ENCODE measurements around the gene PCDHB6.
"Not testable (repeated sequence)": the region's sequence is repeated elsewhere in the genome, so short reads cannot be mapped to it uniquely, and the experiment has no call there.

The PCDHB6 gene

DNA sequence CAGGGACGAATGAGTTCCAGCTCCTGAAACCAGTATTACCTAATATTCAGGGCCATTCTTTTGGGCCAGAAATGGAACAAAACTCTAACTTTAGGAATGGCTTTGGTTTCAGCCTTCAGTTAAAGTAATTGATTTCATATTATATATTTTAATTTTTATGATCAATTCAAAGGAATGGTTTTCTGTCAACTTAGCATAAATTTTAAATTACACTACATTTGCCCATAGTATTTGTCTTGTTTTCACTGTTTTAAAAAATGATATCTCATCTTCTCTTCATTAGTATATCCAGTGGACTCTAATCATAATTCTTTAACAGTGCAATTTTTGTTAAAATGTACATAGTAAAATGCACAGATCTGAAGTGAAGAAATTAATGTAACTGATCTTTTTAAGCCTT is 30.5 kb downstream of the PCDHB6 start:
- Histone ChIP-seq H3K4me3 (no peak overlapping the region), H3K9me3 (peaks cover 4 to 75% (median 68%) of the 10 kb centered on the region in 3 donors), H3K27ac (no peak overlapping the region), H3K27me3 (peaks cover 0 to 7% of the 10 kb centered on the region in 2 donors), H3K36me3 (peaks cover 0 to 18% (median 13%) of the 10 kb centered on the region in 3 donors), H3K4me1 (no peaks in the 10 kb centered on the region)
- intact Hi-C loops (cut with DNase I; ENCODE audit: low total_unique reads): no loop called here
- TF ChIP-seq, protein P1, sequence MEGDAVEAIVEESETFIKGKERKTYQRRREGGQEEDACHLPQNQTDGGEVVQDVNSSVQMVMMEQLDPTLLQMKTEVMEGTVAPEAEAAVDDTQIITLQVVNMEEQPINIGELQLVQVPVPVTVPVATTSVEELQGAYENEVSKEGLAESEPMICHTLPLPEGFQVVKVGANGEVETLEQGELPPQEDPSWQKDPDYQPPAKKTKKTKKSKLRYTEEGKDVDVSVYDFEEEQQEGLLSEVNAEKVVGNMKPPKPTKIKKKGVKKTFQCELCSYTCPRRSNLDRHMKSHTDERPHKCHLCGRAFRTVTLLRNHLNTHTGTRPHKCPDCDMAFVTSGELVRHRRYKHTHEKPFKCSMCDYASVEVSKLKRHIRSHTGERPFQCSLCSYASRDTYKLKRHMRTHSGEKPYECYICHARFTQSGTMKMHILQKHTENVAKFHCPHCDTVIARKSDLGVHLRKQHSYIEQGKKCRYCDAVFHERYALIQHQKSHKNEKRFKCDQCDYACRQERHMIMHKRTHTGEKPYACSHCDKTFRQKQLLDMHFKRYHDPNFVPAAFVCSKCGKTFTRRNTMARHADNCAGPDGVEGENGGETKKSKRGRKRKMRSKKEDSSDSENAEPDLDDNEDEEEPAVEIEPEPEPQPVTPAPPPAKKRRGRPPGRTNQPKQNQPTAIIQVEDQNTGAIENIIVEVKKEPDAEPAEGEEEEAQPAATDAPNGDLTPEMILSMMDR (IDR thresholded peaks at IDR 0.05): no peak
- no peak for DNase-seq

DNA sequence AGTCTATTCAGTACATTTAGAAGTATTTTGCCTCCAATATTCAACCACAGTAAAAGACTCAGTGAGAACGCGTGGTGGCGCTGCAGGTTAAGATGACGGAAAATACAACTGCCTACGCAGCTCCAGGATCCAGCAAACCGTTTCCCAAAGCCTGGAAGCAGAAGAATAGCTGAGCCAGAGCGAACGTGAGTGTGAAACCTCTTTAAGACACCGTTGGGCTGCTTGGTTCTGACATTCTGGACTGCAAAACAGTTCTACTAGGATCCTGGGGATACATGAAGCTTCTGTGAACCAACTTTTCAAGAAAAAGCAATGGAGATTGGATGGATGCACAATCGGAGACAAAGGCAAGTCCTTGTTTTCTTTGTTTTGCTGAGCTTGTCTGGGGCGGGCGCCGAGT is 32.4 kb downstream of the PCDHB6 start, which contains the start of gene PCDHB16:
TSS of gene PCDHB16 (plus strand) at position 140 of the 400 bp plus-strand sequence. CDS start at position 313, 173 bp downstream.
- no peaks in the 10 kb centered on the region for H3K4me1 ChIP-seq
- TF ChIP-seq, protein P1 (IDR thresholded peaks at IDR 0.05): peak; percentile 27 to 29
- intact Hi-C loops (cut with DNase I; ENCODE audit: low total_unique reads): no loop called here
- H3K27me3 ChIP-seq: peaks cover 0 to 7% of the 10 kb centered on the region in 2 donors
- H3K27ac ChIP-seq: peak within 1 kb of the TSS; percentile 16 to 48
- peaks cover 0 to 15% (median 14%) of the 10 kb centered on the region in 3 donors for H3K36me3 ChIP-seq
- H3K4me3 ChIP-seq: peak within 1 kb of the TSS; percentile 45
- no peak for DNase-seq
- peaks cover 12 to 73% (median 54%) of the 10 kb centered on the region in 3 donors for H3K9me3 ChIP-seq

DNA sequence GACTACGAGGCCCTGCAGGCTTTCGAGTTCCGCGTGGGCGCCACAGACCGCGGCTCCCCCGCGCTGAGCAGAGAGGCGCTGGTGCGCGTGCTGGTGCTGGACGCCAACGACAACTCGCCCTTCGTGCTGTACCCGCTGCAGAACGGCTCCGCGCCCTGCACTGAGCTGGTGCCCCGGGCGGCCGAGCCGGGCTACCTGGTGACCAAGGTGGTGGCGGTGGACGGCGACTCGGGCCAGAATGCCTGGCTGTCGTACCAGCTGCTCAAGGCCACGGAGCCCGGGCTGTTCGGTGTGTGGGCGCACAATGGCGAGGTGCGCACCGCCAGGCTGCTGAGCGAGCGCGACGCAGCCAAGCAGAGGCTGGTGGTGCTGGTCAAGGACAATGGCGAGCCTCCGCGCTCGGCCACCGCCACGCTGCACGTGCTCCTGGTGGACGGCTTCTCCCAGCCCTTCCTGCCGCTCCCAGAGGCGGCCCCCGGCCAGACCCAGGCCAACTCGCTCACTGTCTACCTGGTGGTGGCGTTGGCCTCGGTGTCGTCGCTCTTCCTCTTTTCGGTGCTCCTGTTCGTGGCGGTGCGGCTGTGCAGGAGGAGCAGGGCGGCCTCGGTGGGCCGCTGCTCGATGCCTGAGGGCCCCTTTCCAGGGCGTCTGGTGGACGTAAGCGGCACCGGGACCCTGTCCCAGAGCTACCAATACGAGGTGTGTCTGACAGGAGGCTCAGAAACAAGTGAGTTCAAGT is 34.4 kb downstream of the PCDHB6 start:
- peaks cover 9 to 74% (median 48%) of the 10 kb centered on the region in 3 donors for H3K9me3 ChIP-seq
- H3K4me3 ChIP-seq; H3K27ac ChIP-seq; H3K4me1 ChIP-seq; DNase-seq; H3K27me3 ChIP-seq; intact Hi-C loops (cut with DNase I; ENCODE audit: low total_unique reads): not testable (repeated sequence)
- H3K36me3 ChIP-seq: peaks cover 0 to 19% (median 14%) of the 10 kb centered on the region in 3 donors

DNA sequence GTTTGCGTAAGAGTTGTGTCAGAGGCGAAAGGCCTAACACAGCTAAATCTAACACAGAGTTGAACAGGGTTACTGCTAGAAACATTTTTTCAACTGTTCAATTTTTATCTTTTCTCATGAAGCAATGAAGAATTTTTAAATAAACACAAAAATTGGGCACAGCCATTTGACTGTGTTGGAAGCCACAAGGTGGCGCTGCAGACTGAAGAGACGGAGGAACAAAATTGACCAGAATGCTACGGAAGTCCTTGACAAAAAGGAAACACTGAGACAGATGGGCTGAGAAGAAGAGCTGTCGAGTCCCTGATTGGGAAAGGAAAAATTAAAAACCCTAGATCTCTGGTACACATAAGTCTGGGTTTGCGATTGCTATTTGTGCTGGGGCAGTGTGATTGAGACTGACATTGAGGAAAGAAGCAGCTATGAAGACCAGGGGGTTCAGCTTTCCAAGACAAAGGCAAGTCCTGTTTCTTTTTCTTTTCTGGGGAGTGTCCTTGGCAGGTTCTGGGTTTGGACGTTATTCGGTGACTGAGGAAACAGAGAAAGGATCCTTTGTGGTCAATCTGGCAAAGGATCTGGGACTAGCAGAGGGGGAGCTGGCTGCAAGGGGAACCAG is 37.1 kb downstream of the PCDHB6 start, which contains the start of gene PCDHB9:
TSS of gene PCDHB9 (plus strand) at position 265 of the 616 bp plus-strand sequence. CDS start at position 423, 158 bp downstream.
- TF ChIP-seq, protein P1 (IDR thresholded peaks at IDR 0.05): no peak
- H3K9me3 ChIP-seq: peaks cover 7 to 92% (median 66%) of the 10 kb centered on the region in 3 donors
- H3K27ac ChIP-seq: no peak within 1 kb of the TSS
- DNase-seq: no peak
- peaks cover 0 to 22% (median 14%) of the 10 kb centered on the region in 3 donors for H3K36me3 ChIP-seq
- intact Hi-C loops (cut with DNase I; ENCODE audit: low total_unique reads): no loop called here
- no peaks in the 10 kb centered on the region for H3K4me1 ChIP-seq
- H3K4me3 ChIP-seq: no peak within 1 kb of the TSS
- no peaks in the 10 kb centered on the region for H3K27me3 ChIP-seq

DNA sequence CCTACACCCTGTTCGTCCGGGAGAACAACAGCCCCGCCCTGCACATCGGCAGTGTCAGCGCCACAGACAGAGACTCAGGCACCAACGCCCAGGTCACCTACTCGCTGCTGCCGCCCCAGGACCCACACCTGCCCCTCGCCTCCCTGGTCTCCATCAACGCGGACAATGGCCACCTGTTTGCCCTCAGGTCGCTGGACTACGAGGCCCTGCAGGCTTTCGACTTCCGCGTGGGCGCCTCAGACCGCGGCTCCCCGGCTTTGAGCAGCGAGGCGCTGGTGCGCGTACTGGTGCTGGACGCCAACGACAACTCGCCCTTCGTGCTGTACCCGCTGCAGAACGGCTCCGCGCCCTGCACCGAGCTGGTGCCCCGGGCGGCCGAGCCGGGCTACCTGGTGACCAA is 38.8 kb downstream of the PCDHB6 start:
- DNase-seq; H3K27me3 ChIP-seq; H3K4me3 ChIP-seq; H3K27ac ChIP-seq; H3K4me1 ChIP-seq; intact Hi-C loops (cut with DNase I; ENCODE audit: low total_unique reads): not testable (repeated sequence)
- peaks cover 7 to 90% (median 64%) of the 10 kb centered on the region in 3 donors for H3K9me3 ChIP-seq
- H3K36me3 ChIP-seq: peaks cover 0 to 21% (median 9%) of the 10 kb centered on the region in 3 donors

DNA sequence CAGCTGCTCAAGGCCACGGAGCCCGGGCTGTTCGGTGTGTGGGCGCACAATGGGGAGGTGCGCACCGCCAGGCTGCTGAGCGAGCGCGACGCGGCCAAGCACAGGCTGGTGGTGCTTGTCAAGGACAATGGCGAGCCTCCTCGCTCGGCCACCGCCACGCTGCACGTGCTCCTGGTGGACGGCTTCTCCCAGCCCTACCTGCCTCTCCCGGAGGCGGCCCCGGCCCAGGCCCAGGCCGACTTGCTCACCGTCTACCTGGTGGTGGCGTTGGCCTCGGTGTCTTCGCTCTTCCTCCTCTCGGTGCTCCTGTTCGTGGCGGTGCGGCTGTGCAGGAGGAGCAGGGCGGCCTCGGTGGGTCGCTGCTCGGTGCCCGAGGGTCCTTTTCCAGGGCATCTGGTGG is 39.3 kb downstream of the PCDHB6 start:
- H3K4me3 ChIP-seq; H3K27me3 ChIP-seq; intact Hi-C loops (cut with DNase I; ENCODE audit: low total_unique reads); DNase-seq; H3K27ac ChIP-seq; H3K4me1 ChIP-seq: not testable (repeated sequence)
- Histone ChIP-seq H3K36me3 (peaks cover 0 to 21% (median 8%) of the 10 kb centered on the region in 3 donors), H3K9me3 (peaks cover 7 to 89% (median 62%) of the 10 kb centered on the region in 3 donors)

Data from tibial artery (tissue), 4 donors.